ENCODE data around the gene NXT1.

NXT1 gene

DNA sequence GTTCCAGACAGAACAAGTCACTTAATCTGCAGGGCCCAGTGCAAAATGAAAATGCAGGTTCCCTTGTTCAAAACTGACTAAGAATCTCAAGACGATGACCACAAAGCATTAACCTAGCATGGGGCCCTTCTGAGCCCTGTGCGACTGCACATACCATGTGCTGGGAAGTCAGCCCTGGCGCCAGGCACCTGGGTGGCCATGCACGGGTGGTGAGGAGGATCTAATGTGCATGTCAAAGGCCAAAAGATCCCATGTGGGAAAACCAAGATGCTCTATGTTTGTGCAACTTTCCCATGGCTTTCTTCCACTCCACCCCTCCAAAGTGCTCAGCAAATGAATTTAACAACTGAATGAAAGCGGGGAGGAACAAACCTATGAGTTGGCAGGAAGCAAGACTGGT, 33.5 kb upstream of the NXT1 start:
- no CpG with 5 or more reads among the region's 5 CpGs for WGBS, 2 donors (ENCODE audit: extremely low coverage in 2 of 2, insufficient read length in 2 of 2, insufficient replicate concordance in 1 of 2)
- Histone ChIP-seq H2BK5ac (ENCODE audit: low read length) (no peak overlapping the region), H3K4me2 (ENCODE audit: insufficient read depth, low read length, poor library complexity, severe bottlenecking) (no peak overlapping the region), H3K9me3 (replicated peaks in 1 of 2; ENCODE audit: control insufficient read depth in 2 of 2, insufficient read depth in 1 of 2, low read depth in 1 of 2, low read length in 2 of 2) (no peaks in the 10 kb centered on the region), H2BK12ac (ENCODE audit: low read length) (no peak overlapping the region), H3K36me3 (replicated peaks in 1 of 2; ENCODE audit: control insufficient read depth in 2 of 2, insufficient read depth in 2 of 2, low read length in 2 of 2) (no peaks in the 10 kb centered on the region), H4K91ac (ENCODE audit: low read depth, low read length, poor library complexity) (no peak overlapping the region), H2BK15ac (ENCODE audit: low read length) (no peak overlapping the region), H3K27me3 (ENCODE audit: control insufficient read depth in 3 of 3, insufficient read depth in 3 of 3, low read depth in 1 of 3, low read length in 3 of 3) (no peaks in the 10 kb centered on the region), H2BK120ac (ENCODE audit: low read depth, low read length) (no peak overlapping the region), H3K27ac (replicated peaks; ENCODE audit: low read length) (no peak overlapping the region), H3K4me3 (ENCODE audit: low read length in 2 of 2) (no peak overlapping the region), H3K14ac (ENCODE audit: low read length) (no peak overlapping the region), H3K18ac (ENCODE audit: low read length) (no peak overlapping the region), H4K8ac (ENCODE audit: low read depth, low read length) (no peak overlapping the region), H2AFZ (ENCODE audit: low read length) (no peak overlapping the region), H3K9ac (ENCODE audit: low read depth, low read length, poor library complexity) (no peak overlapping the region), H3K4me1 (ENCODE audit: control insufficient read depth in 2 of 2, insufficient read depth in 1 of 2, low read depth in 1 of 2, low read length in 2 of 2) (no peaks in the 10 kb centered on the region), H2AK5ac (ENCODE audit: low read depth, low read length) (no peak overlapping the region), H3K4ac (ENCODE audit: low read length) (no peak overlapping the region), H3K23ac (ENCODE audit: low read depth, low read length, poor library complexity) (no peak overlapping the region), H3K79me1 (ENCODE audit: low read depth, low read length) (no peaks in the 10 kb centered on the region)
- no peak for DNase-seq (ENCODE audit: low spot score)

DNA sequence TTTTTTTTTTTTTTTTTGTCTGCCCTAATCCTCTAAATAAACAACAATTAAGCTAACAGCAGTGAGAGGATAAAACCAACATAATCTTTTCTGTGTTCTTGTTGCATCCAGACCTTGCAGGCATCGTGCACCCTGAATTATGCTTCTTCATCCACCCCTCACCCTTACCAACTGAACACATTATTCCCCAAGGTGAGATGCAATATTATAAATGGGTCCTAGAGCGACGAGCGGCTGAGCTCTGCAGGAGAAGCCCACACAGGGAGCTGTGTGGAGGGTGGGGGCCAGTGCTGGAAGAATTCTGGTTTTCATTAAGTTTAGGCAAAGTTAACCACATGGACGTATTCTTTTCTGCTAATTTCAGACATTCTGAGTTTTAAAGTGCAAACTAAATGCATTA, 32.2 kb upstream of the NXT1 start:
- H2BK120ac ChIP-seq (ENCODE audit: low read depth, low read length) = no peak overlapping the region
- H3K4me1 ChIP-seq (ENCODE audit: control insufficient read depth in 2 of 2, insufficient read depth in 1 of 2, low read depth in 1 of 2, low read length in 2 of 2) = no peaks in the 10 kb centered on the region
- no peak overlapping the region for H2BK5ac ChIP-seq (ENCODE audit: low read length)
- no peak overlapping the region for H3K4me3 ChIP-seq (ENCODE audit: low read length in 2 of 2)
- H2AK5ac ChIP-seq (ENCODE audit: low read depth, low read length) = no peak overlapping the region
- no peaks in the 10 kb centered on the region for H3K9me3 ChIP-seq (replicated peaks in 1 of 2; ENCODE audit: control insufficient read depth in 2 of 2, insufficient read depth in 1 of 2, low read depth in 1 of 2, low read length in 2 of 2)
- no peaks in the 10 kb centered on the region for H3K36me3 ChIP-seq (replicated peaks in 1 of 2; ENCODE audit: control insufficient read depth in 2 of 2, insufficient read depth in 2 of 2, low read length in 2 of 2)
- H3K9ac ChIP-seq (ENCODE audit: low read depth, low read length, poor library complexity) = no peak overlapping the region
- WGBS, 2 donors (ENCODE audit: extremely low coverage in 2 of 2, insufficient read length in 2 of 2, insufficient replicate concordance in 1 of 2) = no CpG with 5 or more reads among the region's 5 CpGs
- H3K23ac ChIP-seq (ENCODE audit: low read depth, low read length, poor library complexity) = no peak overlapping the region
- no peak overlapping the region for H3K18ac ChIP-seq (ENCODE audit: low read length)
- no peaks in the 10 kb centered on the region for H3K79me1 ChIP-seq (ENCODE audit: low read depth, low read length)
- no peak overlapping the region for H2BK12ac ChIP-seq (ENCODE audit: low read length)
- H3K4me2 ChIP-seq (ENCODE audit: insufficient read depth, low read length, poor library complexity, severe bottlenecking) = no peak overlapping the region
- no peak overlapping the region for H4K91ac ChIP-seq (ENCODE audit: low read depth, low read length, poor library complexity)
- H2AFZ ChIP-seq (ENCODE audit: low read length) = no peak overlapping the region
- no peak overlapping the region for H3K14ac ChIP-seq (ENCODE audit: low read length)
- DNase-seq (ENCODE audit: low spot score) = no peak
- H3K4ac ChIP-seq (ENCODE audit: low read length) = no peak overlapping the region
- no peak overlapping the region for H4K8ac ChIP-seq (ENCODE audit: low read depth, low read length)
- H2BK15ac ChIP-seq (ENCODE audit: low read length) = no peak overlapping the region
- H3K27ac ChIP-seq (replicated peaks; ENCODE audit: low read length) = no peak overlapping the region
- no peaks in the 10 kb centered on the region for H3K27me3 ChIP-seq (ENCODE audit: control insufficient read depth in 3 of 3, insufficient read depth in 3 of 3, low read depth in 1 of 3, low read length in 3 of 3)

DNA sequence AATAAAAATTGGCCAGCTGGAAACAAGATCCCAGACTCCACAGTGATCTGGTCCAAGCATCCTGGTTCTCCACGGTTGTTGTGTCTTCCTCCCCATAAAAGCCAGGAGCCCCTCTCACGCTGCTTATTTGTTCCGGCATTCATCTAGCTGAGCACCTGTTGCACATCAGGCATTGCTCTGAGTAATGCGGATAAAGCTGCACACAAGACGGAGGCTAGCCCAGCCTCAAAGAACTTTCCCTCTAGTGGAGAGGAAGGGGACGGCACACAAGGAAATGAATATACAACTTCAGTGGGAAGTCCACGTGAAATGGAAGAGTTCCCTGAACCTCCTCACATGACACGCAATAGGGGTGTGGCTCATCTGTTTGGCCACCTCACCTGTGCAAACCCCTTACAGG, 30.3 kb upstream of the NXT1 start:
- no peak overlapping the region for H3K4ac ChIP-seq (ENCODE audit: low read length)
- H2BK15ac ChIP-seq (ENCODE audit: low read length) = no peak overlapping the region
- H3K4me2 ChIP-seq (ENCODE audit: insufficient read depth, low read length, poor library complexity, severe bottlenecking) = no peak overlapping the region
- no peak overlapping the region for H3K23ac ChIP-seq (ENCODE audit: low read depth, low read length, poor library complexity)
- no CpG with 5 or more reads among the region's 8 CpGs for WGBS, 2 donors (ENCODE audit: extremely low coverage in 2 of 2, insufficient read length in 2 of 2, insufficient replicate concordance in 1 of 2)
- no peak overlapping the region for H3K18ac ChIP-seq (ENCODE audit: low read length)
- no peaks in the 10 kb centered on the region for H3K4me1 ChIP-seq (ENCODE audit: control insufficient read depth in 2 of 2, insufficient read depth in 1 of 2, low read depth in 1 of 2, low read length in 2 of 2)
- no peak overlapping the region for H3K14ac ChIP-seq (ENCODE audit: low read length)
- no peak overlapping the region for H2AFZ ChIP-seq (ENCODE audit: low read length)
- peak overlapping the region in 1 of 2 donors; percentile 14 for H3K4me3 ChIP-seq (ENCODE audit: low read length in 2 of 2)
- no peak overlapping the region for H2BK5ac ChIP-seq (ENCODE audit: low read length)
- H3K79me1 ChIP-seq (ENCODE audit: low read depth, low read length) = no peaks in the 10 kb centered on the region
- no peak overlapping the region for H4K8ac ChIP-seq (ENCODE audit: low read depth, low read length)
- no peaks in the 10 kb centered on the region for H3K27me3 ChIP-seq (ENCODE audit: control insufficient read depth in 3 of 3, insufficient read depth in 3 of 3, low read depth in 1 of 3, low read length in 3 of 3)
- H2AK5ac ChIP-seq (ENCODE audit: low read depth, low read length) = no peak overlapping the region
- no peak overlapping the region for H3K27ac ChIP-seq (replicated peaks; ENCODE audit: low read length)
- no peaks in the 10 kb centered on the region for H3K9me3 ChIP-seq (replicated peaks in 1 of 2; ENCODE audit: control insufficient read depth in 2 of 2, insufficient read depth in 1 of 2, low read depth in 1 of 2, low read length in 2 of 2)
- no peak for DNase-seq (ENCODE audit: low spot score)
- no peak overlapping the region for H3K9ac ChIP-seq (ENCODE audit: low read depth, low read length, poor library complexity)
- H2BK120ac ChIP-seq (ENCODE audit: low read depth, low read length) = no peak overlapping the region
- no peak overlapping the region for H2BK12ac ChIP-seq (ENCODE audit: low read length)
- no peaks in the 10 kb centered on the region for H3K36me3 ChIP-seq (replicated peaks in 1 of 2; ENCODE audit: control insufficient read depth in 2 of 2, insufficient read depth in 2 of 2, low read length in 2 of 2)
- no peak overlapping the region for H4K91ac ChIP-seq (ENCODE audit: low read depth, low read length, poor library complexity)

DNA sequence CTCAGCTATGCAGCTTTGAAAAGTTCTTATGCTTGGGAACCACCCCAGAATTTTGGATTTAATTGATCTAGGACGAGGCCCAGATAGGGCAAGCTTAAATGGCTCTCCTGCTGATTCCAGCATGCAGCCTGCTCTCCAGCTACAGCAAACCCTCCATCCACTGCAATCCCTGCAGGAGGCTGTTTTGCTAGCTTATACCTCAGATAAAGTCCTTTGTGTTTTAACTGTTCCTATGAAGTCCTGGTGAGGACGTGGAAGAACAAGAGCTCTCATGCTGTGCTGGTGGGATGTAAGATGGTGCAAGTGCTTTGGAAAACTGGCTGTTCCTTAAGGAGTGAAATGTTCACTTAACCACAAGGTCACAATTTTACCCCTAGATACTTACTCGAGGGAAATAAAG, 25.5 kb upstream of the NXT1 start:
- no peak overlapping the region for H2BK15ac ChIP-seq (ENCODE audit: low read length)
- H2AFZ ChIP-seq (ENCODE audit: low read length) = no peak overlapping the region
- H3K27ac ChIP-seq (replicated peaks; ENCODE audit: low read length) = no peak overlapping the region
- no peaks in the 10 kb centered on the region for H3K79me1 ChIP-seq (ENCODE audit: low read depth, low read length)
- no peak for DNase-seq (ENCODE audit: low spot score)
- no CpG with 5 or more reads among the region's 3 CpGs for WGBS, 2 donors (ENCODE audit: extremely low coverage in 2 of 2, insufficient read length in 2 of 2, insufficient replicate concordance in 1 of 2)
- H3K14ac ChIP-seq (ENCODE audit: low read length) = no peak overlapping the region
- H3K23ac ChIP-seq (ENCODE audit: low read depth, low read length, poor library complexity) = no peak overlapping the region
- no peak overlapping the region for H2AK5ac ChIP-seq (ENCODE audit: low read depth, low read length)
- no peak overlapping the region for H3K18ac ChIP-seq (ENCODE audit: low read length)
- no peak overlapping the region for H2BK12ac ChIP-seq (ENCODE audit: low read length)
- no peak overlapping the region for H4K91ac ChIP-seq (ENCODE audit: low read depth, low read length, poor library complexity)
- no peak overlapping the region for H3K4ac ChIP-seq (ENCODE audit: low read length)
- peaks cover 0 to 6% of the 10 kb centered on the region in 2 donors for H3K4me1 ChIP-seq (ENCODE audit: control insufficient read depth in 2 of 2, insufficient read depth in 1 of 2, low read depth in 1 of 2, low read length in 2 of 2)
- no peaks in the 10 kb centered on the region for H3K36me3 ChIP-seq (replicated peaks in 1 of 2; ENCODE audit: control insufficient read depth in 2 of 2, insufficient read depth in 2 of 2, low read length in 2 of 2)
- no peak overlapping the region for H2BK5ac ChIP-seq (ENCODE audit: low read length)
- H3K4me3 ChIP-seq (ENCODE audit: low read length in 2 of 2) = no peak overlapping the region
- H3K27me3 ChIP-seq (ENCODE audit: control insufficient read depth in 3 of 3, insufficient read depth in 3 of 3, low read depth in 1 of 3, low read length in 3 of 3) = no peaks in the 10 kb centered on the region
- H3K9ac ChIP-seq (ENCODE audit: low read depth, low read length, poor library complexity) = no peak overlapping the region
- H2BK120ac ChIP-seq (ENCODE audit: low read depth, low read length) = no peak overlapping the region
- peaks cover 0 to 3% of the 10 kb centered on the region in 2 donors for H3K9me3 ChIP-seq (replicated peaks in 1 of 2; ENCODE audit: control insufficient read depth in 2 of 2, insufficient read depth in 1 of 2, low read depth in 1 of 2, low read length in 2 of 2)
- no peak overlapping the region for H3K4me2 ChIP-seq (ENCODE audit: insufficient read depth, low read length, poor library complexity, severe bottlenecking)
- no peak overlapping the region for H4K8ac ChIP-seq (ENCODE audit: low read depth, low read length)
